Renal pelvis (tissue), 4 donors: ENCODE measurements around the gene KBTBD12. TPM values are rescaled to one million over a fixed set of nuclear protein-coding genes. Genes with fewer than 3 reads are reported as not detected.
"Not testable (repeated sequence)": the region's sequence is repeated elsewhere in the genome, so short reads cannot be mapped to it uniquely, and the experiment has no call there.

Experiments
- DNase-seq: peaks from one replicate; pipeline ENCODE4 v3.0.0-alpha.2; 2013
- polyA plus RNA-seq, 3 donors: library from polyadenylated mRNA; unstranded; fragments of 120-200 nt; gene quantifications; one replicate each; pipeline ENCODE4 v1.2.1, GENCODE V29; 2013; ENCODE audit not compliant: insufficient read length in 3 of 3

Gene KBTBD12
- polyA plus RNA-seq, 3 donors = 1.1 to 1.9 (median 1.1) TPM

- DNase-seq = no peak
Observed at GRCh38 chr3:127902486-127902885, 12.5 kb upstream of the KBTBD12 start.

GRCh38 chr3:127903611-127904375 is 11.2 kb upstream of the KBTBD12 start:
- no peak for DNase-seq

GRCh38 chr3:127905556-127905955 is 9.5 kb upstream of the KBTBD12 start:
- DNase-seq = no peak

- not testable (repeated sequence) for DNase-seq
Observed at GRCh38 chr3:127906653-127907052, 8.4 kb upstream of the KBTBD12 start.

- DNase-seq = no peak
Observed at GRCh38 chr3:127908202-127908601, 6.8 kb upstream of the KBTBD12 start.

- DNase-seq = no peak
Observed at GRCh38 chr3:127908951-127909350, 6.1 kb upstream of the KBTBD12 start.

- no peak for DNase-seq
Observed at GRCh38 chr3:127909646-127910045, 5.4 kb upstream of the KBTBD12 start.

GRCh38 chr3:127911421-127911931 is 3.6 kb upstream of the KBTBD12 start:
- no peak for DNase-seq

GRCh38 chr3:127913841-127914240 is 1.2 kb upstream of the KBTBD12 start:
- not testable (repeated sequence) for DNase-seq

- DNase-seq = no peak
Observed at GRCh38 chr3:127914584-127914983, 448 bp upstream of the KBTBD12 start.

- DNase-seq = no peak
Observed at GRCh38 chr3:127915937-127916493, 983 bp downstream of the KBTBD12 start.

- DNase-seq = no peak
Observed at GRCh38 chr3:127920738-127921137, 5.7 kb downstream of the KBTBD12 start.

- DNase-seq = no peak
Observed at GRCh38 chr3:127923611-127924010, 8.6 kb downstream of the KBTBD12 start.

GRCh38 chr3:127925384-127925783 is 10.4 kb downstream of the KBTBD12 start:
- no peak for DNase-seq

- no peak for DNase-seq
Observed at GRCh38 chr3:127927829-127928604, 13.0 kb downstream of the KBTBD12 start.

- DNase-seq = no peak
Observed at GRCh38 chr3:127929818-127930413, 14.9 kb downstream of the KBTBD12 start.

GRCh38 chr3:127933396-127933795 is 18.4 kb downstream of the KBTBD12 start:
- DNase-seq = no peak

- no peak for DNase-seq
Observed at GRCh38 chr3:127938800-127939199, 23.8 kb downstream of the KBTBD12 start.

GRCh38 chr3:127940116-127940515 is 25.1 kb downstream of the KBTBD12 start:
- no peak for DNase-seq

- DNase-seq = no peak
Observed at GRCh38 chr3:127942613-127943012, 27.6 kb downstream of the KBTBD12 start.

- DNase-seq = no peak
Observed at GRCh38 chr3:127948211-127948610, 33.2 kb downstream of the KBTBD12 start.

GRCh38 chr3:127949446-127950055 is 34.5 kb downstream of the KBTBD12 start:
- DNase-seq = no peak
